Activated naive CD4-positive, alpha-beta T cell treated with Interleukin-2 at 50 U/mL for 16 hours (primary cell): ENCODE data around the gene LEPROT.

Experiments used
- DNase-seq: peaks from one replicate; pipeline ENCODE4 v3.0.0-alpha.2; 2020

LEPROT gene

DNA sequence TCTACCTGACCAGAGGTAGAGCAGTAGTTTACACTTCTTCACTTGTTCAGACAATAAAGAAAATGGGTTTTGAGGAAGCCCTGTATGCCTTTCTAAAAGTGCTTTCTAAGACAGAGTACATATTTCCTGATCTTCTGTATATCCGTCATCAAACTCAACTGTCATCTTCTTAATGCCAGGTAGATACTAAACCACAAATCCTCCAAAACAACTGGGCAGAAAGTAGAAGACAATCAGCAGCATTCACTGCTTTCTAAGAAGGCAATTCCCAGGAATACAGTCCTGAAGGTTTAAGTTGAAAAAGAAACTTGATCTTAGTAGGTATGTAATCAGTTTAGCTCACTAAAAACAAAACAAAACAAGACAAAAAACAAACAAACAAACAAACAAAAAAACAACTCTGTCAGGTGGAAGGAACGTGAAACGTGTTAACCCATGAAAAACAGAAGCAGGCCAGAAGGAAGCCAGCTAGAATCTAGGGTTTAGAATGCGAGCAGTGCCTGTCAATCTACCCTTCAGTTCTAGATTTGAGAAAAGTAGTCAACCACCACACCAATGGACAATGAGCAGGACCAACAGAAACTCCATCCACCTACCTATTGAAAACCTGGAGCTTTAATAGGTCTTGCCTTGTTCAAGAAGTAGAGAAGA is 59.2 kb downstream of the LEPROT start:
- no peak for DNase-seq

DNA sequence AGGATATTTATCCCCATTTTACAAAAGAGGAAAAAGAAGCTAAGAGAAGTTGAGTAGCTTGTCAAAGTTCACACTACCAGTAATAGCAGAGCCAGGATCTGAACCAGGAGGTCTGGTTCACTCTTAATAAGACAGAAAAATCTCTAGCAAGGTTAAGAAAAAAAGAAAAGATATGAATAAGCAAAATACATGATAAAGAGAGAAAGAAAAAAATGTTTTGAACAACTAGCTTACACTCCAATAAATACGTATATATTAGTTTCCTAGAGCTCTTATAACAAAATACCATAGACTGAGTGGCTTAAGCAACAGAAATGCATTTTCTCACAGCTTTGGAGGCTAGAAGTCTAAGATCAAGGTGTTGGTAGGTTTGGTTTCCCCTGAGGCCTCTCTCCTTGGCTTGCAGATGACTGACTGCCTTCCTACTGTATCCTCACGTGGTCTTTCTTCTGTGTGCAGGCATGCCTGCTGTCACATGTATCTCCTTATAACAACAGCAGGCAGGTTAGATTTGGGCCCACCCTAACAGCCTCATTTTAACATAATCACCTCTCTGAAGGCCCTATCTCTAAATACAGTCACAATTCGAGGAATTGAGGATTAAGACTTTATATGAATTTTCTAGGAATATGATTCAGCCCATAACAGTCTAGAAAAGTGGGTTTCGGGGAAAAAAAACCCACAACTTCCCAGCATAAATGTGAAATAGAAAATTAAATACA is 60.4 kb downstream of the LEPROT start:
- no peak for DNase-seq

DNA sequence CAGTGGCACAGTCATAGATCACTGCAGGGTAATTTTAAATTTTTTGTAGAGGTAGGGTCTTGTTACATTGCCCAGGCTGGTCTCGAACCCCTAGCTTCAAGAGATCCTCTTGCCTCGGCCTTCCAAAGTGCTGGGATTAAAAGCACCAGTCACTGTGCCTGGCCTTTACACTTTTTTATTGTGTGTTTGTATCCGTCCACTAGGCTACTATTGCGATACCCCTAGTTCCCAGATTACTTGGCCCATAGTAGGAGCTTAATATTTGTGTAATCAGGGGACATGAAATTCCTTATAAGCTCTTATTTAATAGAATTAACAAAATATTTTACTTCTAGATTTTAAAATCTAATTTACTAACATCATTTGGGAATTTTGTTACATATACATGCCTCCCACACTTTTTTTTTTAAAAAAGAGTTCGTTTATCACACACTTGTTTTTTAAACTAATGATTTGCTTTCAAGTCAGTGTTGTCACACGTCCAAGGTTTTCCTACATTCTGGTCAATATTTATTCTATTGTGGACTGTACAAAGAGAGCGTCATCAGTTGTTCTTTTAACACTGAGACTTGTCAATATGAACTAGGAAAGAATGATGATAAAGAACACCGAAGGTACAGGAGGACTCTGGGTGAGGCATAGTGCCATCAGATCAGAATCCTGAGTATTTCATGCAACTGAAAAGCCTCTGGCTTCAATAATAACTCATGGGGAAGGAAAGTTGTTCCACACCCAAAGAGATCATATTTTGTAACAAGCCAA is 63.7 kb downstream of the LEPROT start:
- DNase-seq, result no peak
